GM12801 (cell line): ENCODE results near the gene HEYL.

Experiments used
- TF ChIP-seq, protein P1 (sequence below): IDR thresholded peaks from one replicate; pipeline ENCODE4 v1.5.1; 2011; ENCODE audit warnings: control low read depth; ENCODE audit not compliant: insufficient read length; ENCODE audit errors: extremely low read depth

Gene HEYL

DNA sequence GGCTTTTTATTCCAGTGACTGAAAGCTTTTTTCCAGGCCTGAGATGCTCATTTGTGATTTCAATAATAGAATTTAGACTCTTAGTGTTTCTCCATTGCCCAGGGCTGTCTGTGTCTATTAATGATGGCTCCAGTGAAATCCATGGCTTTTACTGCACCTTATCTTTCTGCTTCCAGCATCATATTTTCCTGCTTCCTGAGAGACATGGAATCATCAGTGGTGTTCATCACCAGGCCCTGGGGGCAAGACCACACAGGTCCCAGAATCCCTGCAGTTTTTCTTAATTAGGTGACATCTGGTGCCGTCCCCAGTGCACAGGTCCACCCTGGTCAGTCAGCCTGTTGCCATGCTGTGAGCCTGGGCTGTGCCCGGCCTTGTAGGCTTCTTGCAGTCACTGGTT is 16.9 kb upstream of the HEYL start:
- TF ChIP-seq, protein P1, sequence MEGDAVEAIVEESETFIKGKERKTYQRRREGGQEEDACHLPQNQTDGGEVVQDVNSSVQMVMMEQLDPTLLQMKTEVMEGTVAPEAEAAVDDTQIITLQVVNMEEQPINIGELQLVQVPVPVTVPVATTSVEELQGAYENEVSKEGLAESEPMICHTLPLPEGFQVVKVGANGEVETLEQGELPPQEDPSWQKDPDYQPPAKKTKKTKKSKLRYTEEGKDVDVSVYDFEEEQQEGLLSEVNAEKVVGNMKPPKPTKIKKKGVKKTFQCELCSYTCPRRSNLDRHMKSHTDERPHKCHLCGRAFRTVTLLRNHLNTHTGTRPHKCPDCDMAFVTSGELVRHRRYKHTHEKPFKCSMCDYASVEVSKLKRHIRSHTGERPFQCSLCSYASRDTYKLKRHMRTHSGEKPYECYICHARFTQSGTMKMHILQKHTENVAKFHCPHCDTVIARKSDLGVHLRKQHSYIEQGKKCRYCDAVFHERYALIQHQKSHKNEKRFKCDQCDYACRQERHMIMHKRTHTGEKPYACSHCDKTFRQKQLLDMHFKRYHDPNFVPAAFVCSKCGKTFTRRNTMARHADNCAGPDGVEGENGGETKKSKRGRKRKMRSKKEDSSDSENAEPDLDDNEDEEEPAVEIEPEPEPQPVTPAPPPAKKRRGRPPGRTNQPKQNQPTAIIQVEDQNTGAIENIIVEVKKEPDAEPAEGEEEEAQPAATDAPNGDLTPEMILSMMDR, result no peak

GRCh38 chr1:39655578-39656268 is 16.3 kb upstream of the HEYL start:
- TF ChIP-seq, protein P1, result no peak

- TF ChIP-seq, protein P1, result no peak
Observed at GRCh38 chr1:39654291-39654690, 14.8 kb upstream of the HEYL start.

GRCh38 chr1:39653546-39654031 is 14.1 kb upstream of the HEYL start:
- TF ChIP-seq, protein P1, result no peak

- TF ChIP-seq, protein P1, result no peak
Observed at GRCh38 chr1:39652554-39652953, 13.1 kb upstream of the HEYL start.

- TF ChIP-seq, protein P1, result no peak
Observed at GRCh38 chr1:39652105-39652504, 12.7 kb upstream of the HEYL start.

DNA sequence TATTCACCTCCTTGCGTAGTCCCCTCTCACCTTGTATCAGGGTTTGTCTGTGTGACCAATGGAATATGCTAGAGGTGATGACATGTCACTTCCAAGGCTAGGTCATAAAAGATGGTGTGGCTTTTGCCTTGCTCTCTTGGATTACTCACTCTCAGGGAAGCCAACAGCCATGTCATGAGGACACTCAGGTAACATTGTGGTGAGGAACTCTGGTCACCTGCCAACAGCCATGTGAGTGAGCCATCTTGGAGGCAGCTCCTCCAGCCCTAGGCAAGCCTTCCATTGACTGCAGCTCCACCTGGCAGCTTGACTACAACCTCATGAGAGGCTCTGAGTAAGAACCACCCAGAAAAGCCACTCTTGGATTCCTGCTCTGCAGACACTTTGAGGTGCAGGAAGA is 11.0 kb upstream of the HEYL start:
- TF ChIP-seq, protein P1, result no peak
